GM11168 (cell line): ENCODE measurements around the gene DGCR2.
"Not testable (repeated sequence)": the region's sequence is repeated elsewhere in the genome, so short reads cannot be mapped to it uniquely, and the experiment has no call there.

Experiments
- in situ Hi-C: fragments of 300-500 bp; cut with MboI; formaldehyde crosslinking; loops from one replicate; pipeline ENCODE4 v1.12.0; 2022; ENCODE audit warnings: low sequenced_read_pairs; ENCODE audit not compliant: unreplicated experiment

DGCR2 gene

GRCh38 chr22:19122143-19122751, at the start of gene DGCR2:
TSS of gene DGCR2 (minus strand) at chr22:19122412. CDS start at chr22:19122206, 206 bp downstream.
- in situ Hi-C loops, result no loop called here

- in situ Hi-C loops, result no loop called here
Measured at GRCh38 chr22:19169947-19170318, 47.7 kb upstream of the DGCR2 start.

GRCh38 chr22:19169002-19169946, 47.1 kb upstream of the DGCR2 start:
- in situ Hi-C loops, result no loop called here

GRCh38 chr22:19168088-19168890, 46.1 kb upstream of the DGCR2 start:
- in situ Hi-C loops, result no loop called here

- in situ Hi-C loops, result no loop called here
Measured at GRCh38 chr22:19167106-19167869, 45.1 kb upstream of the DGCR2 start.

GRCh38 chr22:19166421-19166820, 44.2 kb upstream of the DGCR2 start:
- in situ Hi-C loops, result no loop called here

- in situ Hi-C loops, result no loop called here
Measured at GRCh38 chr22:19164425-19164824, 42.2 kb upstream of the DGCR2 start.

- in situ Hi-C loops, result not testable (repeated sequence)
Measured at GRCh38 chr22:19158649-19159048, 36.4 kb upstream of the DGCR2 start.

- in situ Hi-C loops, result not testable (repeated sequence)
Measured at GRCh38 chr22:19156109-19156508, 33.9 kb upstream of the DGCR2 start.

- in situ Hi-C loops, result no loop called here
Measured at GRCh38 chr22:19152942-19153883, 31.0 kb upstream of the DGCR2 start.

GRCh38 chr22:19151329-19152191, 29.3 kb upstream of the DGCR2 start:
- in situ Hi-C loops, result no loop called here

- in situ Hi-C loops, result no loop called here
Measured at GRCh38 chr22:19150482-19151328, 28.5 kb upstream of the DGCR2 start.

- in situ Hi-C loops, result no loop called here
Measured at GRCh38 chr22:19149991-19150390, 27.8 kb upstream of the DGCR2 start, which contains the start of gene GSC2. TSS of gene GSC2 (minus strand) at chr22:19150292. CDS start at chr22:19150283, 9 bp downstream.

GRCh38 chr22:19149047-19149883, 27.1 kb upstream of the DGCR2 start:
- in situ Hi-C loops, result no loop called here

- in situ Hi-C loops, result no loop called here
Measured at GRCh38 chr22:19148417-19149046, 26.3 kb upstream of the DGCR2 start.
